ENCODE data around the gene RBM19.

DNA sequence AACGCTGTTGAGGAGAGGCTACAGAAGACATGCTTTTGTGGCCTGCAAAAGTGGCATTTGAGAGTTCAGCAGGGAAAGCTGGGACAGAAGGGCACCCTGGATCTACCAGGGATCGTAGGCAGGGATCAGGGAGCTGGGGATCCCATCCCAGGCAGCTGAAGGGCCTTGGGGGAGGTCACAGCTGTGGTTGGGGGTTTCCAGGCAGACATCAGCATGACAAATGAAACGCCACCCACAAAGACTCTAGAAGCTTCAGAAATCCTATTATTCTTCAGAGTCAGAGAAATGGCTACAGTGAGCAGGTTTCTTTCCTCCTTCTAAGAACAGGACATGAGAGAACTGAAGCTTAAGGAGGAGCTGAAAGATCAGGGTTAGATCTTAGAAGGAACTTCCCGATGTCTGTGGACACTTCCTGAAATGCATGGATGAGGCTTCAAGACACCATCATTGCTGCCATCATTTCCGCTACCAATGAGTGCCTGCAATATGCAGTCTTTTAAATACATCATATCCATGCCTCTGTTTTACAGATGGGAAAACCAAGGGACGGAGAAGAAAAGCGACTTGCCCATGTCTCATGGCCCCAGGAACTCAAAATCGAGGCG is 104.3 kb downstream of the RBM19 start:
- TF ChIP-seq, protein P1, sequence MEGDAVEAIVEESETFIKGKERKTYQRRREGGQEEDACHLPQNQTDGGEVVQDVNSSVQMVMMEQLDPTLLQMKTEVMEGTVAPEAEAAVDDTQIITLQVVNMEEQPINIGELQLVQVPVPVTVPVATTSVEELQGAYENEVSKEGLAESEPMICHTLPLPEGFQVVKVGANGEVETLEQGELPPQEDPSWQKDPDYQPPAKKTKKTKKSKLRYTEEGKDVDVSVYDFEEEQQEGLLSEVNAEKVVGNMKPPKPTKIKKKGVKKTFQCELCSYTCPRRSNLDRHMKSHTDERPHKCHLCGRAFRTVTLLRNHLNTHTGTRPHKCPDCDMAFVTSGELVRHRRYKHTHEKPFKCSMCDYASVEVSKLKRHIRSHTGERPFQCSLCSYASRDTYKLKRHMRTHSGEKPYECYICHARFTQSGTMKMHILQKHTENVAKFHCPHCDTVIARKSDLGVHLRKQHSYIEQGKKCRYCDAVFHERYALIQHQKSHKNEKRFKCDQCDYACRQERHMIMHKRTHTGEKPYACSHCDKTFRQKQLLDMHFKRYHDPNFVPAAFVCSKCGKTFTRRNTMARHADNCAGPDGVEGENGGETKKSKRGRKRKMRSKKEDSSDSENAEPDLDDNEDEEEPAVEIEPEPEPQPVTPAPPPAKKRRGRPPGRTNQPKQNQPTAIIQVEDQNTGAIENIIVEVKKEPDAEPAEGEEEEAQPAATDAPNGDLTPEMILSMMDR (IDR thresholded peaks at IDR 0.05; ENCODE audit: insufficient read depth, low read length), result no peak
- 0 out of 2 replicates have a peak, but pooled peaks have one; percentile 13 for TF ChIP-seq SPI1 (IDR thresholded peaks at IDR 0.05; ENCODE audit: borderline replicate concordance, low read depth)

All from HL-60 (cell line).